Spleen (tissue), 11 donors: Measurements from ENCODE around the gene RIPK4. TPM values are rescaled to one million over a fixed set of nuclear protein-coding genes. Genes with fewer than 3 reads are reported as not detected.

Experiments used
- DNase-seq: peaks from one replicate; pipeline ENCODE4 v3.0.0-alpha.2; 2020
- H3K27ac ChIP-seq, 8 donors: fragments of 200-600 bp; sonication (generic) in 7 of 8; 1 replicate in 4 of 8; 2 replicates in 4 of 8; pipeline versions ENCODE4 v1.5.0 to v1.8.0; 2016 to 2021; ENCODE audit warnings: inconsistent platforms in 4 of 8, mild to moderate bottlenecking in 4 of 8, moderate library complexity in 1 of 8
- H3K27me3 ChIP-seq, 7 donors: fragments of 200-600 bp; sonication (generic) in 6 of 7; replicated peaks in 1 of 7; 1 replicate in 4 of 7; 2 replicates in 3 of 7; pipeline versions ENCODE4 v1.5.0 to v1.8.0; 2016 to 2021; ENCODE audit warnings: inconsistent platforms in 3 of 7, mild to moderate bottlenecking in 1 of 7
- H3K36me3 ChIP-seq, 6 donors: fragments of 200-600 bp; sonication (generic) in 5 of 6; 1 replicate in 4 of 6; 2 replicates in 2 of 6; pipeline versions ENCODE4 v1.5.0 to v1.8.0; 2016 to 2021; ENCODE audit warnings: inconsistent platforms in 2 of 6
- H3K4me1 ChIP-seq, 6 donors: fragments of 200-600 bp; sonication (generic) in 5 of 6; 1 replicate in 3 of 6; 2 replicates in 3 of 6; pipeline versions ENCODE4 v1.5.0 to v1.8.0; 2016 to 2021; ENCODE audit warnings: inconsistent platforms in 3 of 6
- H3K4me3 ChIP-seq, 8 donors: fragments of 200-600 bp; sonication (generic) in 7 of 8; 1 replicate in 4 of 8; 2 replicates in 4 of 8; pipeline versions ENCODE4 v1.5.0 to v1.8.0; 2016 to 2021; ENCODE audit warnings: inconsistent platforms in 4 of 8, mild to moderate bottlenecking in 4 of 8, moderate library complexity in 2 of 8
- H3K9me3 ChIP-seq, 8 donors: fragments of 200-600 bp; sonication (generic) in 7 of 8; 1 replicate in 4 of 8; 2 replicates in 4 of 8; pipeline versions ENCODE4 v1.5.0 to v1.8.0; 2016 to 2021; ENCODE audit warnings: inconsistent platforms in 4 of 8
- CTCF ChIP-seq, 11 experiments: fragments of 200-600 bp in 7 of 11; fragments of 450-650 bp in 4 of 11; sonication (generic) in 4 of 11; IDR thresholded peaks in 8 of 11; conservative IDR thresholded peaks in 3 of 11; 1 replicate in 7 of 11; 2 replicates in 4 of 11; pipeline versions ENCODE4 v1.4.0 to v1.8.0; 2016 to 2021; ENCODE audit warnings: antibody characterized with exemption in 11 of 11, inconsistent platforms in 4 of 11, mild to moderate bottlenecking in 1 of 11
- POLR2A ChIP-seq, 3 donors: fragments of 450-650 bp; IDR thresholded peaks; one replicate each; pipeline ENCODE4 v1.5.1; 2017; ENCODE audit warnings: antibody characterized with exemption in 3 of 3, mild to moderate bottlenecking in 1 of 3
- POLR2AphosphoS5 ChIP-seq, 3 donors: sonication (generic); formaldehyde crosslinking; IDR thresholded peaks; one replicate each; pipeline ENCODE4 v1.5.1; 2017; ENCODE audit warnings: antibody characterized with exemption in 3 of 3
- WGBS, 5 donors: extraction: QIAGEN DNeasy Blood & Tissue Kit in 3 of 5; methylation state at CpG; one replicate each; pipeline versions ENCODE4 v1.1.5 to v1.1.7; 2013 to 2018; 5-methylcytosine and 5-hydroxymethylcytosine counted together
- intact Hi-C: fragments of 100-400 bp; cut with DNase I; formaldehyde crosslinking; loops from one replicate; pipeline ENCODE4 v1.15.0; 2023; ENCODE audit warnings: low total_unique reads
- polyA plus RNA-seq, 3 donors: library from polyadenylated mRNA; stranded (reverse); fragments of 200-250 nt; gene quantifications; one replicate each; pipeline ENCODE4 v1.2.1, GENCODE V29; 2013
- total RNA-seq, 7 donors: library from RNA; depleted of rRNA in 3 of 7; stranded (reverse); fragments of >200 nt in 3 of 7; fragmentation: NEBNext Ultra II Directional in 4 of 7; extraction: Animal tissue kit (Norgen Biotek cat#: 25700) in 4 of 7; gene quantifications; one replicate each; pipeline versions ENCODE4 v1.1.0 to v1.2.1, GENCODE V29; 2016 to 2021
- donor health status: healthy with polysubstance abuse.
- donor health status: DM: no; HTN: no; CAD: no; lungs with moderate emphysema.
- donor health status: DM: no; HTN: no; CAD: no.
- donor health status: Bipolar disorder and iron deficiency.
- donor health status: healthy.
- donor health status: DM: no; HTN: no; CAD: no.
- donor health status: DM: yes; HTN: yes; CAD: no.

RIPK4 gene
- total and polyA plus RNA-seq, 10 donors: 0.02 to 0.06 (median 0.06) TPM; not detected in 7

DNA sequence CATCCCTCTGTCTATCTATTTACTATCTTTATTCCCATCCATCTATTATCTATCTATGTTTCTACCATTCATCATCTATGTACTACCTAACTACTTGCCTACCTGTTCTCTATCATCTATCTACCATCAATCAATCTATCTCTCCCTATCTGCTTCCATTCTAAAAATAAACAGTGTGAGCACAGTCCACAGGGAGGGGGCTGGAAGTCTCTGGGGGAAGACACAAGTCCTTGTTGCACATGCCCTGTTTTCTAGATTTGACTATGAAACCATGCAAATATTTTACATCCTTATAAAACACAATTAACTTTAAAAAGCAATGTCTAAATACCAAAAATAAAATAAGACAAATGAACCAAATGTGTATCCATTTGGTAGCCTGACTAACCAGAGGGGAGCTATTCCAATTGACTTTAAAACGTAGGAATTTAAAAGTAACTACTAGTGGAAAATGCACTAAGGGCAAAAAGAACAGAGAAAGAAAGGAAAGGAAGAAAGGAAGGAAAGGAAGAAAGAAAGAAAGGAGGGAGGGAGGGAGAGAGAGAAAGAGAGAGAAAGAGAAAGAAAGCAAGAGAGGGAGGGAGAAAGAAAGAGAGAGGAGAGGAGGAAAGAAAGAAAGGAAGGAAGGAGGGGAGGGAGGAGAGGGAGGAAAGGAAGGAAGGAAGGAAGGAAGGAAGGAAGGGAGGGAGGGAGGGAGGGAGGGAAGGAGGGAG, 13.6 kb upstream of the RIPK4 start:
- intact Hi-C loops: no loop called here
- TF ChIP-seq POLR2A (IDR thresholded peaks at IDR 0.05): no peak
- no peak for TF ChIP-seq POLR2AphosphoS5 (IDR thresholded peaks at IDR 0.05)
- TF ChIP-seq CTCF (IDR thresholded peaks at IDR 0.05 in 8 of 11, conservative IDR thresholded peaks at IDR 0.05 in 3 of 11): no peak
- 54 to 81% (median 67%) methylated on average over 1 of the region's 1 CpG for WGBS, 5 donors
- Histone ChIP-seq H3K27me3 (peaks cover 0 to 100% (median 62%) of the 10 kb centered on the region in 7 donors), H3K27ac (no peak overlapping the region), H3K36me3 (no peaks in the 10 kb centered on the region), H3K9me3 (no peaks in the 10 kb centered on the region), H3K4me1 (peaks cover 0 to 13% (median 5%) of the 10 kb centered on the region in 6 donors), H3K4me3 (no peak overlapping the region)
- DNase-seq: no peak

DNA sequence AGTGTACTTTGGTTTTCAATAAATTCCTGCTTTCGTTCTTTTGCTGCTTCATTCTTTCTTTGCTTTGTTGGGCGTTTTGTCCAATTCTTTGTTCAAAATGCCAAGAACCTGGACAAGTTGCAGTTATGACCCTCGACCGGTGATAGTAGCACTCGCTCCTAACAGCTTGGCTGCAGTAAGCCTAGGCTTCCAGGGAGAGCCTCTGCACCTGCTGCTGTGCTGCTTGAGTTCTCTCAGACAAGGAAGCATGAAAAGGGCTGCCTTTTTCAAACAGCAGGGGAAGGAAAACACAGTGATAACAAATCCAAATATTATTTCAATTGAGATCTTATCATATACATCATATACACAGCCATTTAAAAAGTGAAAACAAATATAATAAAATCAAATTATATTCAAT, 12.8 kb upstream of the RIPK4 start:
- Histone ChIP-seq H3K27ac (no peak overlapping the region), H3K36me3 (no peaks in the 10 kb centered on the region), H3K4me1 (peaks cover 0 to 13% (median 5%) of the 10 kb centered on the region in 6 donors), H3K9me3 (no peaks in the 10 kb centered on the region), H3K4me3 (no peak overlapping the region), H3K27me3 (peaks cover 0 to 100% (median 60%) of the 10 kb centered on the region in 7 donors)
- 48 to 66% (median 56%) methylated on average over 5 of the region's 5 CpGs for WGBS, 5 donors
- TF ChIP-seq POLR2A (IDR thresholded peaks at IDR 0.05): no peak
- no peak for TF ChIP-seq CTCF (IDR thresholded peaks at IDR 0.05 in 8 of 11, conservative IDR thresholded peaks at IDR 0.05 in 3 of 11)
- no peak for TF ChIP-seq POLR2AphosphoS5 (IDR thresholded peaks at IDR 0.05)
- intact Hi-C loops: no loop called here
- DNase-seq: no peak

DNA sequence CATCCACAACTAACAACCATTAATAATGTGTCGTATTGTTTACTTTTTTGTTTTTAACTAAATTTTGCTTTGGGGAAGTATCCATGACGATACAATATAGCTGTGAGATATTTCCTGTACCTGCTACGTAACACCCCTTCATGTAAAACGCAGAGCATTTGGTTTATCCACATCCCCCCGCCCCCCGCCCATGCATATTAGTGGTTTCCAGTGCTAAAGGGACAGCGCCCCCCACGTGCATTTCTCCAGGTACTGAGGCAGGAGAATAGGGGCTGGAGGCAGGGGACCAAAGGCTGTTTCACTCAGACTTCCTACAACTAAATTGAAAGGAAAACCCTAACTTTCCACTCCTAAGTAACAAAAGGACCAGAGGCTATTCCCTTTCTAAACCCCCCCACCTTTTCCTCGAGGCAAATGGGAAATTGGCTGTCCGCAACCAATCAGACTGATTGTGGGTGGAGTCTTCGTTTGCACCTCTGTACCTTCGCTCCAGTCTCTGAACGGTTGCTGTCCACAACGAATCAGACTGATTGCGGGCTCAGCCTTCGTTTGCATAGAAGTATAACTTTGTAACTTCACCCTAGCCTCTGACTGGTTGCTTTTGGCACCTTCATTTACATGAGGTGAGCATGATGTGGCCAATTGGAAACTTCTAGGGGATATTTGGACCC, 12.2 kb upstream of the RIPK4 start:
- no peak overlapping the region for H3K27ac ChIP-seq
- no peak for DNase-seq
- H3K4me3 ChIP-seq: no peak overlapping the region
- H3K9me3 ChIP-seq: no peaks in the 10 kb centered on the region
- 17 to 24% (median 21%) methylated on average over 16 of the region's 16 CpGs for WGBS, 5 donors
- peaks cover 0 to 100% (median 60%) of the 10 kb centered on the region in 7 donors for H3K27me3 ChIP-seq
- H3K4me1 ChIP-seq: peaks cover 0 to 13% (median 5%) of the 10 kb centered on the region in 6 donors
- intact Hi-C loops: no loop called here
- H3K36me3 ChIP-seq: no peaks in the 10 kb centered on the region
- TF ChIP-seq POLR2AphosphoS5 (IDR thresholded peaks at IDR 0.05): no peak
- no peak for TF ChIP-seq CTCF (IDR thresholded peaks at IDR 0.05 in 8 of 11, conservative IDR thresholded peaks at IDR 0.05 in 3 of 11)
- TF ChIP-seq POLR2A (IDR thresholded peaks at IDR 0.05): no peak
